ENCODE measurements around the gene C20orf202.

The C20orf202 gene

DNA sequence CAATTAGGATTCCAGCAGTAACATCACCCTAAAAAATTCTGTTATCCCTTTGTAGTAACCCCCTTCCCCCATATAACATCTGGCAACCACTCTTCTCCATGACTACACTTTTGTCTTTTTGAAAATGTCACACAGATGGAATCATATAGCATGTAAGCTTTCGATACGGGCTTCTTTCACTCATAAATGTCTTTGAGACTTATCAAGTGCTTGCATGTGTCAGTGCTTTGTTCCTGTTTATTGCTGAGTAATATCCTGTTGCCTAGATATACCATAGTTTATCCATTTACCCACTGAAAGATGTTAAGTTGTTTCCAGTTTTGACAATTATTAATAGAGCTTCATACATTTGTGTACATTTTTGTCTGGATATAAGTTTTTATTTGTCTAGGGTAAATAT is 52.4 kb downstream of the C20orf202 start:
- no peak for DNase-seq

All from CD4-positive, alpha-beta T cell treated with Interleukin-10 for 1 hour (primary cell).